ENCODE data around the gene EFHD1. TPM values are rescaled to one million over a fixed set of nuclear protein-coding genes. Genes with fewer than 3 reads are reported as not detected.

The EFHD1 gene
- total and polyA plus RNA-seq, 2 experiments from 2014 or later = 3.4 to 6.4 TPM

GRCh38 chr2:232658217-232658785 lies 24.9 kb downstream of the EFHD1 start:
- Histone ChIP-seq H2AFZ (no peak overlapping the region), H3K36me3 (ENCODE audit: insufficient read depth) (no peaks in the 10 kb centered on the region), H3K27ac (ENCODE audit: low read depth) (no peak overlapping the region), H3F3A (replicated peaks; ENCODE audit: low read depth) (no peaks in the 10 kb centered on the region), H3K4me3 (no peak overlapping the region), H4K20me1 (replicated peaks; ENCODE audit: insufficient read depth) (no peaks in the 10 kb centered on the region), H3K4me2 (no peak overlapping the region), H3K27me3 (ENCODE audit: insufficient read depth) (no peaks in the 10 kb centered on the region), H3K4me1 (ENCODE audit: insufficient read depth) (no peaks in the 10 kb centered on the region), H3K79me2 (replicated peaks; ENCODE audit: insufficient read depth) (no peaks in the 10 kb centered on the region), H3K9me2 (ENCODE audit: insufficient read depth) (no peaks in the 10 kb centered on the region)
- H3K27ac Mint-ChIP-seq = no peak overlapping the region
- H3K4me1 Mint-ChIP-seq = no peaks in the 10 kb centered on the region; the same call in 2 of the 3 replicates
- ATAC-seq (peak; percentile 69), DNase-seq (ENCODE audit: low spot score) (peak; percentile 42)
- H3K27me3 Mint-ChIP-seq (ENCODE audit: insufficient read depth, low read depth, poor library complexity) = peaks cover 4% of the 10 kb centered on the region
- H3K9me3 Mint-ChIP-seq = no peaks in the 10 kb centered on the region; the same call in 2 of the 3 replicates
- H3K36me3 Mint-ChIP-seq (ENCODE audit: low read depth) = no peaks in the 10 kb centered on the region
- H3K4me3 Mint-ChIP-seq = no peak overlapping the region
- TF ChIP-seq EZH2 (IDR thresholded peaks at IDR 0.05; ENCODE audit: low read depth, unreplicated experiment) (no peak), CTCF (conservative IDR thresholded peaks at IDR 0.05; ENCODE audit: low read depth in 2 of 2) (peak; percentile 45 to 63)

GRCh38 chr2:232659359-232659758 lies 26.0 kb downstream of the EFHD1 start:
- H3K27me3 ChIP-seq (ENCODE audit: insufficient read depth) = no peaks in the 10 kb centered on the region
- H4K20me1 ChIP-seq (replicated peaks; ENCODE audit: insufficient read depth) = no peaks in the 10 kb centered on the region
- H3K4me1 ChIP-seq (ENCODE audit: insufficient read depth) = no peaks in the 10 kb centered on the region
- TF ChIP-seq ZNF331 (CRISPR knock-in tag; IDR thresholded peaks at IDR 0.05; ENCODE audit: low read depth) (no peak), ZNF462 (CRISPR knock-in tag; IDR thresholded peaks at IDR 0.05) (no peak), REST (IDR thresholded peaks at IDR 0.05; ENCODE audit: unreplicated experiment) (no peak)
- H3K36me3 ChIP-seq (ENCODE audit: insufficient read depth) = no peaks in the 10 kb centered on the region
- Mint-ChIP-seq H3K36me3 (ENCODE audit: low read depth) (no peaks in the 10 kb centered on the region), H3K4me1 (no peaks in the 10 kb centered on the region; the same call in 2 of the 3 replicates), H3K4me3 (no peak overlapping the region), H3K27ac (no peak overlapping the region), H3K27me3 (ENCODE audit: insufficient read depth, low read depth, poor library complexity) (peaks cover 4% of the 10 kb centered on the region), H3K9me3 (no peaks in the 10 kb centered on the region; the same call in 2 of the 3 replicates)
- no peaks in the 10 kb centered on the region for H3K9me2 ChIP-seq (ENCODE audit: insufficient read depth)
- H3K79me2 ChIP-seq (replicated peaks; ENCODE audit: insufficient read depth) = no peaks in the 10 kb centered on the region
- ATAC-seq (no peak), DNase-seq (ENCODE audit: low spot score) (no peak)
- no peak overlapping the region for H3K4me2 ChIP-seq
- no peak overlapping the region for H3K27ac ChIP-seq (ENCODE audit: low read depth)
- no peak overlapping the region for H2AFZ ChIP-seq
- H3K4me3 ChIP-seq = no peak overlapping the region
- no peaks in the 10 kb centered on the region for H3F3A ChIP-seq (replicated peaks; ENCODE audit: low read depth)

All from GM23338 (cell line).